HepG2 (cell line): ENCODE measurements around the gene SIGLEC1. TPM values are rescaled to one million over a fixed set of nuclear protein-coding genes. Genes with fewer than 3 reads are reported as not detected.

ENCODE experiments used
- AGO2 ChIP-seq: fragments of 200-400 bp; formaldehyde crosslinking; optimal IDR thresholded peaks from 2 replicates; pipeline ENCODE3; 2017; ENCODE audit warnings: mild to moderate bottlenecking, low read depth, low read length, moderate library complexity
- DBP ChIP-seq: sonication (generic); formaldehyde crosslinking; IDR thresholded peaks from 2 replicates; pipeline ENCODE4 v1.4.0; 2020; ENCODE audit warnings: missing genetic modification reagents; ENCODE audit errors: not compliant biosample characterization
- FLYWCH1 ChIP-seq: sonication (generic); formaldehyde crosslinking; IDR thresholded peaks from 2 replicates; pipeline ENCODE4 v1.8.1; 2023; ENCODE audit warnings: mild to moderate bottlenecking, missing genetic modification reagents
- MED8 ChIP-seq: sonication (generic); formaldehyde crosslinking; IDR thresholded peaks from 2 replicates; pipeline ENCODE4 v1.8.1; 2023; ENCODE audit warnings: mild to moderate bottlenecking, missing genetic modification reagents; ENCODE audit not compliant: insufficient replicate concordance
- MIER2 ChIP-seq: IDR thresholded peaks from 2 replicates; pipeline ENCODE4 v1.6.1; 2016; ENCODE audit warnings: missing biosample characterization, missing genetic modification reagents
- NFE2 ChIP-seq: sonication (generic); formaldehyde crosslinking; IDR thresholded peaks from 2 replicates; pipeline ENCODE4 v1.4.0; 2020; ENCODE audit warnings: missing genetic modification reagents
- PHF21A ChIP-seq: sonication (generic); formaldehyde crosslinking; IDR thresholded peaks from 2 replicates; pipeline ENCODE4 v1.5.0; 2020; ENCODE audit warnings: mild to moderate bottlenecking, missing genetic modification reagents
- RFX1 ChIP-seq: fragments of 450-650 bp; IDR thresholded peaks from 2 replicates; pipeline ENCODE4 v1.6.1; 2017
- SMARCC2 ChIP-seq: fragments of 450-650 bp; IDR thresholded peaks from 2 replicates; pipeline ENCODE4 v1.6.1; 2017; ENCODE audit warnings: antibody characterized with exemption, mild to moderate bottlenecking
- TBX2 ChIP-seq: sonication (generic); formaldehyde crosslinking; IDR thresholded peaks from 2 replicates; pipeline ENCODE4 v1.5.0; 2020; ENCODE audit warnings: missing genetic modification reagents, mild to moderate bottlenecking, borderline replicate concordance
- XBP1 ChIP-seq: sonication (generic); formaldehyde crosslinking; IDR thresholded peaks from 2 replicates; pipeline ENCODE4 v1.5.0; 2020; ENCODE audit warnings: missing genetic modification reagents
- ZFAT ChIP-seq: sonication (generic); formaldehyde crosslinking; conservative IDR thresholded peaks from 2 replicates; pipeline ENCODE4 v1.8.1; 2023; ENCODE audit warnings: missing genetic modification reagents, inconsistent platforms
- ZNF136 ChIP-seq: sonication (generic); formaldehyde crosslinking; IDR thresholded peaks from 2 replicates; pipeline ENCODE4 v1.8.1; 2022; ENCODE audit warnings: low read depth, mild to moderate bottlenecking, moderate library complexity, missing genetic modification reagents
- ZNF224 ChIP-seq: sonication (generic); formaldehyde crosslinking; IDR thresholded peaks from 2 replicates; pipeline ENCODE4 v1.5.0; 2020; ENCODE audit warnings: mild to moderate bottlenecking, missing genetic modification reagents
- ZNF446 ChIP-seq: sonication (generic); formaldehyde crosslinking; IDR thresholded peaks from 2 replicates; pipeline ENCODE4 v1.5.0; 2020; ENCODE audit warnings: mild to moderate bottlenecking, missing genetic modification reagents
- ZNF652 ChIP-seq: IDR thresholded peaks from 2 replicates; pipeline ENCODE4 v1.6.1; 2016; ENCODE audit warnings: low read depth, borderline replicate concordance
- polyA plus RNA-seq, 8 experiments: library from polyadenylated mRNA; depleted of rRNA in 3 of 8; stranded (reverse) in 7 of 8; unstranded in 1 of 8; fragments of >200 nt; fragmentation: Illumina TruSeq in 4 of 8; extraction: Trizol in 4 of 8; gene quantifications; 2 replicates each; pipeline versions ENCODE4 v1.2.1 to v1.2.3, GENCODE V29; 2011 to 2016; ENCODE audit warnings: low read depth in 4 of 8, missing spikeins in 1 of 8, mixed read lengths in 1 of 8; ENCODE audit not compliant: insufficient read depth in 1 of 8
- total RNA-seq, 5 experiments: library from RNA; depleted of rRNA; stranded (reverse); fragments of >200 nt; fragmentation: Illumina TruSeq; extraction: Trizol; gene quantifications; 2 replicates each; pipeline ENCODE4 v1.2.3, GENCODE V29; 2016; ENCODE audit warnings: low read depth in 1 of 5
- TF ChIP-seq, protein P1 (sequence below): sonication (generic); formaldehyde crosslinking; IDR thresholded peaks from 2 replicates; pipeline ENCODE4 v1.4.0; 2020; ENCODE audit warnings: mild to moderate bottlenecking, missing genetic modification reagents
- TF ChIP-seq, protein P2 (sequence below): sonication (generic); formaldehyde crosslinking; IDR thresholded peaks from 2 replicates; pipeline ENCODE4 v1.4.0; 2020; ENCODE audit warnings: missing genetic modification reagents

Gene SIGLEC1
- total and polyA plus RNA-seq, 2 of the 13 experiments (the other 11 are each of a cell fraction or from before 2014, with no cell fraction given), result 0.01 TPM; not detected in 1

GRCh38 chr20:3739054-3739925 lies 26.9 kb upstream of the SIGLEC1 start (continued):
- TF ChIP-seq DBP (CRISPR knock-in tag) (no peak), NFE2 (CRISPR knock-in tag) (no peak), PHF21A (CRISPR knock-in tag) (no peak), MED8 (CRISPR knock-in tag) (no peak), ZNF224 (CRISPR knock-in tag) (no peak), ZNF136 (CRISPR knock-in tag) (no peak), SMARCC2 (no peak), FLYWCH1 (CRISPR knock-in tag) (no peak), ZFAT (no peak), TBX2 (CRISPR knock-in tag) (peak; percentile 35; the same call in 1 of the 2 replicates), ZNF652 (CRISPR knock-in tag) (no peak), MIER2 (CRISPR knock-in tag) (no peak), RFX1 (no peak), ZNF446 (no peak; the same call in 1 of the 2 replicates), XBP1 (CRISPR knock-in tag) (no peak), AGO2 (no peak)
- TF ChIP-seq, protein P1, sequence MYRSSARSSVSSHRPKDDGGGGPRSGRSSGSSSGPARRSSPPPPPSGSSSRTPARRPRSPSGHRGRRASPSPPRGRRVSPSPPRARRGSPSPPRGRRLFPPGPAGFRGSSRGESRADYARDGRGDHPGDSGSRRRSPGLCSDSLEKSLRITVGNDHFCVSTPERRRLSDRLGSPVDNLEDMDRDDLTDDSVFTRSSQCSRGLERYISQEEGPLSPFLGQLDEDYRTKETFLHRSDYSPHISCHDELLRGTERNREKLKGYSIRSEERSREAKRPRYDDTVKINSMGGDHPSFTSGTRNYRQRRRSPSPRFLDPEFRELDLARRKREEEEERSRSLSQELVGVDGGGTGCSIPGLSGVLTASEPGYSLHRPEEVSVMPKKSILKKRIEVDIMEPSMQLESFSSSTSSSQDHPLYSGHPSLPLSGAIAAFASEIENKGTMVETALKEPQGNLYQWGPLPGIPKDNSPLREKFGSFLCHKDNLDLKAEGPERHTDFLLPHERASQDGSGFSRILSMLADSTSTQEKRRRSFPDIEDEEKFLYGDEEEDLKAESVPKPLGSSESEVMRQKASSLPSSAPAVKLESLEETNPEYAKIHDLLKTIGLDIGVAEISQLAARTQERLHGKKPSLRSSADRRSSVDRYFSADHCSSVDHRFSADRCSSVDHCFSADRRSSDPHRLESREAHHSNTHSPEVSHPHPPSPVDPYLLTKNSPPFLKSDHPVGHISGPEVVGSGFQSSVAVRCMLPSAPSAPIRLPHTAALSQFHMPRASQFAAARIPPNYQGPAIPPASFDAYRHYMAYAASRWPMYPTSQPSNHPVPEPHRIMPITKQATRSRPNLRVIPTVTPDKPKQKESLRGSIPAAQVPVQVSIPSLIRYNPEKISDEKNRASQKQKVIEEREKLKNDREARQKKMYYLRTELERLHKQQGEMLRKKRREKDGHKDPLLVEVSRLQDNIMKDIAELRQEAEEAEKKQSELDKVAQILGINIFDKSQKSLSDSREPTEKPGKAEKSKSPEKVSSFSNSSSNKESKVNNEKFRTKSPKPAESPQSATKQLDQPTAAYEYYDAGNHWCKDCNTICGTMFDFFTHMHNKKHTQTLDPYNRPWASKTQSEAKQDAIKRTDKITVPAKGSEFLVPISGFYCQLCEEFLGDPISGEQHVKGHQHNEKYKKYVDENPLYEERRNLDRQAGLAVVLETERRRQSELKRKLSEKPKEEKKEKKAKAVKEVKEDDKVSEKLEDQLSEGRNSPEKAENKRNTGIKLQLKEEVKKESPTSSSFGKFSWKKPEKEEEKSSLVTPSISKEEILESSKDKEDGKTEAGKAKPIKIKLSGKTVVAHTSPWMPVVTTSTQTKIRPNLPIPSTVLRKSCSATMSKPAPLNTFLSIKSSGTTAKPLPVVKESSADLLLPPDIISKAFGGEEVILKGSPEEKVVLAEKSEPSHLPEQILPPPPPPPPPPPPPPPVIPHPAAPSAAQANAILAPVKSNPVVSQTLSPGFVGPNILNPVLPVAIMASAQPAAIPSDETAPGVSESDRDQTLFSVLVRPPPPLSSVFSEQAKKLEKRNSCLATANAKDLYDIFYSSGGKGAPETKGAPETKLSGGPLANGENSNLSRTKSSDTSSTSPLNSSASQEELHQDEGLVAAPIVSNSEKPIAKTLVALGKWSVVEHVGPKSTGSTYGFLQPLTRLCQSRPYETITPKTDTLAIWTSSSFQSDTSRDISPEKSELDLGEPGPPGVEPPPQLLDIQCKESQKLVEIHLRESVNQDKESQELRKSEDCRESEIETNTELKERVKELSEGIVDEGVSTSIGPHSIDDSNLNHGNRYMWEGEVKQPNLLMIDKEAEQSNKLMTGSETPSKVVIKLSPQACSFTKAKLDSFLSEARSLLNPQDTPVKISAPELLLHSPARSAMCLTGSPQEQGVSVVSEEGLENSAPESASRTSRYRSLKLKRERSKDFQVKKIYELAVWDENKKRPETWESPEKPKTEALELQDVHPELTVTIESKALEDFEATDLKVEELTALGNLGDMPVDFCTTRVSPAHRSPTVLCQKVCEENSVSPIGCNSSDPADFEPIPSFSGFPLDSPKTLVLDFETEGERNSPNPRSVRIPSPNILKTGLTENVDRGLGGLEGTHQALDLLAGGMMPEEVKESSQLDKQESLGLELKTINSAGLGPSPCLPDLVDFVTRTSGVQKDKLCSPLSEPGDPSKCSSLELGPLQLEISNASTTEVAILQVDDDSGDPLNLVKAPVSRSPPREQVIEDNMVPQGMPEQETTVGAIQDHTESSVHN (CRISPR knock-in tag), result no peak
- TF ChIP-seq, protein P2, sequence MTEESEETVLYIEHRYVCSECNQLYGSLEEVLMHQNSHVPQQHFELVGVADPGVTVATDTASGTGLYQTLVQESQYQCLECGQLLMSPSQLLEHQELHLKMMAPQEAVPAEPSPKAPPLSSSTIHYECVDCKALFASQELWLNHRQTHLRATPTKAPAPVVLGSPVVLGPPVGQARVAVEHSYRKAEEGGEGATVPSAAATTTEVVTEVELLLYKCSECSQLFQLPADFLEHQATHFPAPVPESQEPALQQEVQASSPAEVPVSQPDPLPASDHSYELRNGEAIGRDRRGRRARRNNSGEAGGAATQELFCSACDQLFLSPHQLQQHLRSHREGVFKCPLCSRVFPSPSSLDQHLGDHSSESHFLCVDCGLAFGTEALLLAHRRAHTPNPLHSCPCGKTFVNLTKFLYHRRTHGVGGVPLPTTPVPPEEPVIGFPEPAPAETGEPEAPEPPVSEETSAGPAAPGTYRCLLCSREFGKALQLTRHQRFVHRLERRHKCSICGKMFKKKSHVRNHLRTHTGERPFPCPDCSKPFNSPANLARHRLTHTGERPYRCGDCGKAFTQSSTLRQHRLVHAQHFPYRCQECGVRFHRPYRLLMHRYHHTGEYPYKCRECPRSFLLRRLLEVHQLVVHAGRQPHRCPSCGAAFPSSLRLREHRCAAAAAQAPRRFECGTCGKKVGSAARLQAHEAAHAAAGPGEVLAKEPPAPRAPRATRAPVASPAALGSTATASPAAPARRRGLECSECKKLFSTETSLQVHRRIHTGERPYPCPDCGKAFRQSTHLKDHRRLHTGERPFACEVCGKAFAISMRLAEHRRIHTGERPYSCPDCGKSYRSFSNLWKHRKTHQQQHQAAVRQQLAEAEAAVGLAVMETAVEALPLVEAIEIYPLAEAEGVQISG (CRISPR knock-in tag), result no peak; the same call in 1 of the 2 replicates
